ENCODE results near the gene NRG2. TPM values are rescaled to one million over a fixed set of nuclear protein-coding genes. Genes with fewer than 3 reads are reported as not detected.

The NRG2 gene
- total RNA-seq, 1 experiment from 2014 or later = 1.8 TPM

GRCh38 chr5:139849942-139850341 lies 193.2 kb downstream of the NRG2 start:
- no peak for TF ChIP-seq CTCF (conservative IDR thresholded peaks at IDR 0.05; ENCODE audit: low read depth, low read length)
- no peak for TF ChIP-seq EZH2phosphoT487 (IDR thresholded peaks at IDR 0.05; ENCODE audit: borderline replicate concordance, low read length)
- TF ChIP-seq EZH2 (IDR thresholded peaks at IDR 0.05; ENCODE audit: low read length, unreplicated experiment) = no peak
- no peak overlapping the region for H3K4me2 ChIP-seq (ENCODE audit: low read length)
- ChIA-PET POLR2A (ENCODE audit: unreplicated experiment) (interaction anchor here (0.6 kb wide), 1 partner anchor 208 kb away, joined by 4 read pairs; no protein-coding TSS in a partner anchor), CTCF (interaction anchor here (1.5 kb wide), 1 partner anchor 63 kb away, joined by 4 read pairs; no protein-coding TSS in a partner anchor)
- H3F3A ChIP-seq (ENCODE audit: low read length, unreplicated experiment) = no peaks in the 10 kb centered on the region
- H3K4me1 ChIP-seq (ENCODE audit: insufficient read depth, low read length) = no peaks in the 10 kb centered on the region
- H3K27ac ChIP-seq (ENCODE audit: low read length) = no peak overlapping the region
- H3K27me3 ChIP-seq (ENCODE audit: low read length) = no peaks in the 10 kb centered on the region
- DNase-seq (peak; percentile 11), ATAC-seq (peak; percentile 35)
- H3K36me3 ChIP-seq (ENCODE audit: low read depth, low read length) = no peaks in the 10 kb centered on the region
- H3K4me3 ChIP-seq (ENCODE audit: low read length) = no peak overlapping the region
- intact Hi-C loops (cut with micrococcal nuclease) = no loop called here
- no peaks in the 10 kb centered on the region for H3K9me3 ChIP-seq (ENCODE audit: low read length)
- no peaks in the 10 kb centered on the region for H3K9me2 ChIP-seq (replicated peaks; ENCODE audit: low read length)
- H3K79me2 ChIP-seq (ENCODE audit: low read length) = no peaks in the 10 kb centered on the region
- BruUV-seq (replicated peaks) = no TSS peak
- H4K20me1 ChIP-seq (ENCODE audit: low read length) = no peaks in the 10 kb centered on the region
- no peak overlapping the region for H3K9ac ChIP-seq (ENCODE audit: low read length)
- H2AFZ ChIP-seq (ENCODE audit: low read length) = no peak overlapping the region

GRCh38 chr5:139849501-139849900 lies 193.6 kb downstream of the NRG2 start:
- H2AFZ ChIP-seq (ENCODE audit: low read length) = no peak overlapping the region
- CTCF ChIA-PET = interaction anchor here (1.5 kb wide), 1 partner anchor 62 kb away, joined by 4 read pairs; no protein-coding TSS in a partner anchor
- no peaks in the 10 kb centered on the region for H3K79me2 ChIP-seq (ENCODE audit: low read length)
- no peaks in the 10 kb centered on the region for H3K9me3 ChIP-seq (ENCODE audit: low read length)
- H3K9ac ChIP-seq (ENCODE audit: low read length) = no peak overlapping the region
- DNase-seq = no peak
- no peaks in the 10 kb centered on the region for H3K27me3 ChIP-seq (ENCODE audit: low read length)
- no peak overlapping the region for H3K4me2 ChIP-seq (ENCODE audit: low read length)
- no peaks in the 10 kb centered on the region for H4K20me1 ChIP-seq (ENCODE audit: low read length)
- no peaks in the 10 kb centered on the region for H3F3A ChIP-seq (ENCODE audit: low read length, unreplicated experiment)
- no peak for ATAC-seq
- no peak for TF ChIP-seq EZH2 (IDR thresholded peaks at IDR 0.05; ENCODE audit: low read length, unreplicated experiment)
- no peak for TF ChIP-seq EZH2phosphoT487 (IDR thresholded peaks at IDR 0.05; ENCODE audit: borderline replicate concordance, low read length)
- no peak for TF ChIP-seq CTCF (conservative IDR thresholded peaks at IDR 0.05; ENCODE audit: low read depth, low read length)
- H3K27ac ChIP-seq (ENCODE audit: low read length) = no peak overlapping the region
- BruUV-seq (replicated peaks) = no TSS peak
- no peaks in the 10 kb centered on the region for H3K4me1 ChIP-seq (ENCODE audit: insufficient read depth, low read length)
- POLR2A ChIA-PET (ENCODE audit: unreplicated experiment) = interaction anchor here (0.6 kb wide), 1 partner anchor 208 kb away, joined by 4 read pairs; no protein-coding TSS in a partner anchor
- intact Hi-C loops (cut with micrococcal nuclease) = no loop called here
- no peaks in the 10 kb centered on the region for H3K36me3 ChIP-seq (ENCODE audit: low read depth, low read length)
- no peaks in the 10 kb centered on the region for H3K9me2 ChIP-seq (replicated peaks; ENCODE audit: low read length)
- H3K4me3 ChIP-seq (ENCODE audit: low read length) = no peak overlapping the region

- CTCF ChIA-PET = no interaction called here
- TF ChIP-seq EZH2phosphoT487 (IDR thresholded peaks at IDR 0.05; ENCODE audit: borderline replicate concordance, low read length) (no peak), CTCF (conservative IDR thresholded peaks at IDR 0.05; ENCODE audit: low read depth, low read length) (no peak), EZH2 (IDR thresholded peaks at IDR 0.05; ENCODE audit: low read length, unreplicated experiment) (no peak)
Observed at GRCh38 chr5:139848508-139849100, 194.5 kb downstream of the NRG2 start.

More at GRCh38 chr5:139848508-139849100, 194.5 kb downstream of the NRG2 start:
- no peaks in the 10 kb centered on the region for H3K4me1 ChIP-seq (ENCODE audit: insufficient read depth, low read length)
- H3F3A ChIP-seq (ENCODE audit: low read length, unreplicated experiment) = no peaks in the 10 kb centered on the region
- no peaks in the 10 kb centered on the region for H3K36me3 ChIP-seq (ENCODE audit: low read depth, low read length)
- H2AFZ ChIP-seq (ENCODE audit: low read length) = no peak overlapping the region
- DNase-seq (no peak), ATAC-seq (no peak)
- POLR2A ChIA-PET (ENCODE audit: unreplicated experiment) = no interaction called here
- no peaks in the 10 kb centered on the region for H3K27me3 ChIP-seq (ENCODE audit: low read length)
- H3K27ac ChIP-seq (ENCODE audit: low read length) = no peak overlapping the region
- no peaks in the 10 kb centered on the region for H4K20me1 ChIP-seq (ENCODE audit: low read length)
- no peak overlapping the region for H3K4me2 ChIP-seq (ENCODE audit: low read length)
- no peaks in the 10 kb centered on the region for H3K9me3 ChIP-seq (ENCODE audit: low read length)
- H3K79me2 ChIP-seq (ENCODE audit: low read length) = no peaks in the 10 kb centered on the region
- H3K4me3 ChIP-seq (ENCODE audit: low read length) = no peak overlapping the region
- no peaks in the 10 kb centered on the region for H3K9me2 ChIP-seq (replicated peaks; ENCODE audit: low read length)
- intact Hi-C loops (cut with micrococcal nuclease) = no loop called here
- H3K9ac ChIP-seq (ENCODE audit: low read length) = no peak overlapping the region
- no TSS peak for BruUV-seq (replicated peaks)

All from PC-3 (cell line).